Tongue (tissue), 2 donors: ENCODE results near the gene BACH2. TPM values are rescaled to one million over a fixed set of nuclear protein-coding genes. Genes with fewer than 3 reads are reported as not detected.
"Not testable (repeated sequence)": the region's sequence is repeated elsewhere in the genome, so short reads cannot be mapped to it uniquely, and the experiment has no call there.

Experiments
- DNase-seq: peaks from one replicate; pipeline ENCODE4 v3.0.0-alpha.2; 2015
- total RNA-seq: library from RNA; depleted of rRNA; stranded (reverse); fragments of >200 nt; gene quantifications from one replicate; pipeline ENCODE4 v1.2.3, GENCODE V29; 2014

The BACH2 gene
- total RNA-seq, 1 donor from 2014 or later = 8.3 TPM

DNA sequence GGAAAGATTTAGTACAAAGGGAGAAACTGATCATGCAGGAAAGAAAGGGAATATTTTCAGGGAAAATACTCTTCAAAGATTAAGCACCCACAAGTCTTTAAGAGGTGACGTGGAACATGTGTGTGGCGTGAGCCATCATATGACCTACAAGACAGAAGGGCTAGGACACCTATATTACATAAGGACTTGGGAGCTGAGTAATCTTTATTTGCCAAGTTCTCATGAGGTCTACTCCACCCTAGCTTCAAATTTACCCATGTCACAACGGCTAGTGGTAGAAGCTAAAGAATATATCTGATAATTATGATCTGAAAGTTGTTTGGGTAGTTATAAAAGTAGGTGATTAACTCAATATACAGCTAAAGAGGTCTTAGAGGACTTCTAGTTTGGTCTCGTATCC lies 234.6 kb downstream of the BACH2 start:
- no peak for DNase-seq

DNA sequence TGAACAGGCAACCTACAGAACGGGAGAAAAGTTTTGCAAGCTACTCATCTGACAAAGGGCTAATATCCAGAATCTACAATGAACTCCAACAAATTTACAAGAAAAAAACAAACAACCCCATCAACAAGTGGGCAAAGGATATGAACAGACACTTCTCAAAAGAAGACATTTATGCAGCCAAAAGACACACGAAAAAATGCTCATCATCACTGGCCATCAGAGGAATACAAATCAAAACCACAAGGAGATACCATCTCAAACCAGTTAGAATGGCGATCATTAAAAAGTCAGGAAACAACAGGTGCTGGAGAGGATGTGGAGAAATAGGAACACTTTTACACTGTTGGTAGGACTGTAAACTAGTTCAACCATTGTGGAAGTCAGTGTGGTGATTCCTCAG lies 237.5 kb downstream of the BACH2 start:
- DNase-seq = not testable (repeated sequence)

DNA sequence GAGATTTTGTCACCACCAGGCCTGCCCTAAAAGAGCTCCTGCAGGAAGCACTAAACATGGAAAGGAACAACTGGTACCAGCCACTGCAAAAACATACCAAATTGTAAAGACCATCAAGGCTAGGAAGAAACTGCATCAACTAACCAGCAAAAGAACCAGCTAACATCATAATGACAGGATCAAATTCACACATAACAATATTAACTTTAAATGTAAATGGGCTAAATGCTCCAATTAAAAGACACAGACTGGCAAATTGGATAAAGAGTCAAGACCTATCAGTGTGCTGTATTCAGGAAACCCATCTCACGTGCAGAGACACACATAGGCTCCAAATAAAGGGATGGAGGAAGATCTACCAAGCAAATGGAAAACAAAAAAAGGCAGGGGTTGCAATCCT lies 240.7 kb downstream of the BACH2 start:
- DNase-seq = not testable (repeated sequence)

DNA sequence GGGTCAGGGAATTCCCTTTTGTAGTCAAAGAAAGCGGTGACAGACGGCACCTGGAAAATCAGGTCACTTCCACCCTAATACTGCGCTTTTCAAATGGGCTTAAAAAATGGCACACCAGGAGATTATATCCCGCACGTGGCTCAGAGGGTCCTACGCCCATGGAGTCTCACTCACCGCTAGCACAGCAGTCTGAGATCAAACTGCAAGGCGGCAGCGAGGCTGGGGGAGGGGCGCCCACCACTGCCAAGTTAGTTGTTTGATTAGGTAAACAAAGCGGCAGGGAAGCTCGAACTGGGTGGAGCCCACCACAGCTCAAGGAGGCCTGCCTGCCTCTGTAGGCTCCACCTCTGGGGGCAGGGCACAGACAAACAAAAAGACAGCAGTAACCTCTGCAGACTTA lies 242.4 kb downstream of the BACH2 start:
- DNase-seq = not testable (repeated sequence)

DNA sequence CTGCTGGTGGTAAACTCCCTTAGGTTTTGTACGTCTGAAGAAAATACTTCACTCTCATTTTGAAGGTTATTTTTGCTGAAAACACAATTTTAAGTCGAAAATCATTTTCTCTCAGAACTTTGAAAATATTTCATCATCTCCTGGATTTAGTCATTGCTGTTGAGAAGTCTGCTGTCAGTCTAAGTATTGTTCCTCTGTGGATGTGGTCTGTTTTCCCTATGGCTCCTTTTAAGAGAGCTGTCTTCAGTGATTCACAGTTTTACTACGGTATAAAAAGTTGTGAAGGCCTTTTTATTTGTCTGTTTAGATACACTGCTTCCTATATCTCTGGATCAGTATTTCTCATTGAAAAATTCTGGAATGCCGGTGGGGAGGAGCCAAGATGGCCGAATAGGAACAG lies 243.0 kb downstream of the BACH2 start:
- no peak for DNase-seq

DNA sequence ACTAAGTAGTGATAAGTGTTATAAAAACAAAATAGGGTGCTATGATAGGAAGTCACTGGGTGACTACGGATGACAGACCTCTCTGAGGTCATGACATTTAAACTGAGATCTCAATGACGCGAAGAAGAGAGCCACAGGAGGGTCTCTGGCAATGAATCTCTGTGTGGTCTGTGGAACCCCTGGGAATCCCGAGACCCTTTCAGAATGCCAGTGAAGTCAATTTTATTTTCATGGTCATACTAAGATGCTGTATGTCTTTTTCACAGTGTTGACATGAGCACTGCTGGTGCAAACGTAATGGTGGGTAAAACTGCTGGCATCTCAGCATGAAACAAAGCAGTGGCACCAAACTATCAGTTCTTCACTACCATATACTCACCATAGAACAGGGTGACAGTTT lies 247.3 kb downstream of the BACH2 start:
- DNase-seq = no peak

DNA sequence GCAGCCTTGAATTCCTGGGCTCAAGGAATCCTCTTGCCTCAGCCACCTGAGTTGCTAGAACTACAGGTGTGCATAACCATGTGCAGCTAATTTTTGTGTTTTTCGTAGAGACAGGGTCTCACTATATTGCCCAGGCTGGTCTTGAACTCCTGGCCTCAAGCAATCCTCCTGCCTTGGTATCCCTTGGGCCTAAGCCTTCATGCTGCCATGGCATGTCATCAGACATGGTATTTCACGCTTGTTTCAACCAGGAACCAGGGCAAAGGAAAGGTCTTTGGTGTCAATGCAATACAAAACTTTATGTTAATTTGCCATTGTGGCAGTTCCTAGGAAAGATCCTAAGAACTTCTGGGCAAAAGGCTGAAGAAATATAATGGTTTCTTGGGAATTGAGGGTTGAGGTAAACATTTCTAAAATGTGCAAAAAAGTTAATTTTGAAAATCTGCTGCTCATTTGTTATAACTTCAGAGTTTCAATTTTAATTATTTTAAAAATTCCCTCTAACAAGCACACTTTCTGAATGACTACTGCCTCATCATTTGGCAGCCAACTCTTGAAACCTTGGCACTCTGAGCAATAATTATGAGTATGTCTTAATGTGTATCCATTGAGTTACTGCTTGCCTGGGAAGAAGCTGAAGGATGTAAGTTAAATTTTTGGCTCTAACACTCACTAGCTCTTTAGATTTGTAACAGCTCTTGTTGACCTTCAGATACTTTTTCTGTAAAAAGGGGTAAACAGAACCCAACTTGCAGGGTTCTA lies 248.3 kb downstream of the BACH2 start:
- no peak for DNase-seq

DNA sequence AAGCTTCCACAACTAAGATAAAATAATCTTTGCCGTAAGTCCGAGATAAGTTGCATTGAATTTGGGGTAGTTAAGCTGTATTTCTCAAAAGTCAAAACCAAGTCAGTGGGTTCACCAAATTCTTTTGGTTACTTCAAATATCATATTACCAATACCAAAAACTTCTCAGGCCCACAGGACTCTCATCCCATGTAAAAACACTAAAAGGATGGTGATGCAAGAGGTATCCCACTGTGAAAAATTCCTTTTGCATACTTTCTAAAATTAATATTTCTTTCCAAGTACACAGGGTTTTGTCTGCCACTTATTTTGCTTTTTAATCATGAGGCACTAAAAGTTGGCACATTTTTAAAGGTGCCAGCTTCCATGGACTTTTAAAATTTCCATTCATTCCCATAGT lies 251.1 kb downstream of the BACH2 start:
- no peak for DNase-seq

DNA sequence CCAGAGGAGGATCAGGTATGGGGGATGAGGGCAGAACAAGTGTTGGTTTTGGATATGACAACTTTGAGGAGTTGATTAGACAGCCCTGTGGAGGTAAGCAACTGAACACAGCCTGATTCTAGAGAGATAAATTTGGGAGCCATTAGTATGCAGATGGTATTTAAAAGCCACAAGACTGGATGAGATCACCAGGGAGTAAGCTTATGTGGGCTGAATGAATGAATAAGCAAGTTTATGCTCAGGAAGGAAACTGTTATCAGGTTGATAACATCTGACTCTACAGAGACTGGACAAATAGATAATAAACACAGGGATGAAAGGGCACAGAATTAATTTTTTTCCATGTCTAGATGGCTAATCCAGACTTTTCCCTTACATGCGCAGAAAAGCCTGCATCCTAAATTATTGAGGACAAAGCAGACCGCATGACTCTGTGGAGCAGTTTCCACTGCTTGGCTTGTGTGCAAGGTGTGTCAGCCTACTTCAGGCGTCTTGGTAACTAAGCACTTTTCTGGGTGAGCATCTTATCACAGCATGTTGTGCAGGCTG lies 251.7 kb downstream of the BACH2 start:
- DNase-seq = no peak

DNA sequence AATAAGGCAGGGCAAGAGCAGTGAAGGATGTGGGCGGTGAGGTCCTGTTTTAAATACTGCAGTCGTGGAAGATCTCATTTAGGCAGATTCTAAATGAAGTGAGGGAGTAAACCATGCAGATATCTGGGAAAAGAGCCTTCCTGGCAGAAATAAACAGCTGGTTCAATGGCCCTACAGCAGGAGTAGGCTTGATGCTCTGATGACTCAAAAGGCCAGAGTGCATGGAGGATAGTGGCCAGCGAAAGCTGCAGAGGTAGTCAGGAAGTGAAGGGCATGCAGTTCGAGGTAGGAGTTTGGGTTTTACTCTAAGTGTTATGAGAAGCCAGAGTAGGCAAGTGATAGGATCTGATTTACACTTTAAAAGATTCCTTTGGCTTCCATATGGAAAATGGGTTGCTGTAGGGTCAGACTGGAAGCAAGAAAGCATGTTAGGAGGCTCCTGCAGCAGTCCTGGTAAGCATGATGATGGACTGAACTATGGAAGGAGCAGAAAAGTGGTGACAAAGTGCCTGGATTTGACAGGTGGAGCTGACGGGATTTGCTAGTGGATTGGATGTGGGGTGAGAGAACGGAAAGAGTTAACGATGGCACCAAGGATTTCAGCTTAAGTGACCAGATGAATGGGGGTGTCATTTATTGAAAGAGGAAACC lies 252.3 kb downstream of the BACH2 start:
- no peak for DNase-seq

DNA sequence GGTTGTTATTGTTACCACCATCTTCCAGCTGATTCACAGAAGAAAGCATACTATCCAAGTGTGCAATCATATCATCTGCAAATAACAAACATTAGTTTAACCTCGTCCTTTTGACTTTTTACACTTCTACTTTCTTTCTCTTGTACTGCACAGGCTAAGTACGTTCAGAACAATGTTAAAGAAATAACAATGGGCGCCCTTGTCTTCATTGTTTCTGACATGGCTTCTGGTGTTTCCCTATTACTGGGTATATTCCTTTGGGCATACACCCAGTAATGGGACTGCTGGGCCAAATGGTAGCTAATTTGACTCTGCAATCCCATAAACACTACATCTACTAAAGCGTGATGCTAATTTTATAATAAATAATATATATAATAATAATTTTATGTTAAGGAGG lies 255.7 kb downstream of the BACH2 start:
- DNase-seq = no peak

DNA sequence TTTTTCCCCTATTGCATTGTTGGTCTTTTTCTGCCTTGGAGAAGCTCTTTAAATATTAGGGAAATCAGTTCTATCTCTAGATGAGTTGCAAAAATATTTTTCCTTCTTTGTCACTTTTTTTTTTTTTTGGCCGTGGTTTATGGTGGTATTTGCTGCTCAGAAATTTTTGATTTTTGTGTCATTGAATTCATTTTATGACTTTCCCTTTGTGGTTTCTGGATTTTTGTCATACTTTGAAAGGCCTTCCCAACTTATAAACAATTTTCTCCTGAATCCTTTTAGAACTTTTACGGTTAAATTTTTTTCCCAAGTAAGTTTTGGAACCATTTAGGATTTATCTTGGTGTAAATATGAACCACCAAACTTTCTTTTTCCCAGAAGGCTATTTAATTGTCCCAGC lies 256.7 kb downstream of the BACH2 start:
- no peak for DNase-seq

DNA sequence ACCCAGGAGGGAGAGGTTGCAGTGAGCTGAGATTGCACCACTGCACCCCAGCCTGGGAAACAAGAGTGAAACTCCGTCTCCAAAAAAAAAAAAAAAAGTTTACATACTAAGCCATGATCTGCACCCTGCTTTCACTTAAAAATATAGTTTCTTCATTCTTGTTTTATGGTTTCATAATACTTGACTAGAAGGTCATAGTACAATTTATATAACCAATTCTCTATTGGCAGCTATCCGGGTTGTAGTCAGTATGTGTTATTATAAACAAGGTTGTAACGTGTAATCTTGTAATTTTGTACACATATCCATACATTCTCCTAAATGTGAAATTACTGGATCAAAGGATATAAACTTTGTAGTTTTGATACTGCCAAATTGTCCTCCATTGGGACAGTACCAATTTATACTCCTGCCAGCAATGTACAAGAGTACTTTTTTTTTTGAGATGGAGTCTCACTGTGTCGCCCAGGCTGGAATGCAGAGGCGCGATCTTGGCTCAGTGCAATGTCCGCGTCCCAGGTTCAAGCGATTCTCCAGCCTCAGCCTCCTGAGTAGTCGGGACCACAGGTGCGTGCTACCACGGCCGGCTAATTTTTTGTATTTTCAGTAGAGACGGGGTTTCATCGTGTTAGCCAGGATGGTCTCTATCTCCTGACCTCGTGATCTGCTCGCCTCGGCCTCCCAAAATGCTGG lies 257.5 kb downstream of the BACH2 start:
- no peak for DNase-seq

DNA sequence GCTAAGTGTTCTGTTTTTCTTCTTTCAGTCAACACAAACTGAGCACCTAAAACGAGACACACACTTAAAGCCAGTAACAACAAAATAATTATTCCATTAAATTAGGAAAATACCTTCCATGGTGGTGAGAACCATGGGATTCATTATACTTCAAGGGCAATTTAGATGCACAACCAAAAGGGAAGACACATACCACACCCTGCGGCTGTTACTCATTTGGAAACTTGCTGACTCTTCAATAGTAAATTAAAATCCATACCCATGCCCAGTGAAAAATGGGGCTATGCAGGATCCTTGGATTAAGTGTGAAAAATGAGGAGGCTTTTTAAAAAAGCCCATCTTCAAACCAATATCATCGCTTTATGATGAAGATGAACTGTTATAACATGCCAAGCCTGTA lies 259.7 kb downstream of the BACH2 start:
- DNase-seq = no peak

DNA sequence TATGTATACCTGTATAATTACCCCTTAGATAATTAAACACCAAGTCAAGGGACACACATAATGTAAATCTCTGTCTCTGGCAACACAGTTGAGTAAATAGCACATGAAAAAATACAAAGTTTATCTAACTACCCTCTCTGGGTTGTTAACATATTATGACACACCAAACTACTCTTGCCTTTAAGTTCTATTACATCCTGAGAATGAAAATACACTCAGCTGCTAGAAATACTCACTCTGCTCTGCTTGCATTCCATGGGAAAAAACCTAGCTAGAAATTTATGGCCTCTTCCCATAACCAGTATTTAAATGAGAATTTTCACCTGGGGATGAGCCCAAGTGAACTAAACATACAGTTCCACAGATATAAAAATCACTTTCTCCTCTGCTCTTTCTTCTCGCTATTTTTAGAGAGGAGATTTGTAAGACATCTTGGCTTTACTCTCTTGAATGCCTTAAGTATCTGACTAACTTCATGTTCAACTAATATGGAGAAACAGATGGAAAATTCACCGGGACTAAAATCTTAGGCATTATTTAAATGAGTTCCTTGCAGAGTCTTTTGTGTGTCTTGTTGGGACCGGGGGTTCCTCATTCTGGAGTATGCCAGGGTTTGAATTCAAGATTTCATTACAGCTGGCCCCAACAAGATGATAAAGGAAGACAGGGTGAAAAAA lies 261.5 kb downstream of the BACH2 start:
- no peak for DNase-seq

DNA sequence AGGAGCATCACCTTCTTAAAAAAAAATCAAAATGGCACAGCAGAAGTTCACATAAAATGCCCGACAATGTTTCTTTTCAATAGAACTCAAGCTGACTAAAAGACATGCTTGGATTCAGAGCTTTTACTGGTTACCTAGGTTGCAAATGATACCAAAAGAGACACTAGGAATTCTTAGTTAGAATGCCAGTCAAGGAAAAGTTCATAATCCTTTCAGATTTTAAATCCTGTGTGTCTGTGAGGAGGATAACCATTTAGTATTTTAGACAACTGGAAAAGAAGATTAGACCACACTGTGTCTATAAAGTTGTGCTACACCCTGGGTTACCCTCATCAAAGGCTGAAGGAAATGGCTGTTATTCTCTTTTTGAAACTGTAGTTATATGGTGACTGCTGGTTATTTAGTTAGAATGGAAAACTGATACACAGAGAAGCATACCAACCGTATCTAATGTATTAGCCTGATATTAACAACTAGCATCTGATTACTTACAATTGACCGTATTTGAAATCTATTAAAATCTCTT lies 262.8 kb downstream of the BACH2 start:
- no peak for DNase-seq

DNA sequence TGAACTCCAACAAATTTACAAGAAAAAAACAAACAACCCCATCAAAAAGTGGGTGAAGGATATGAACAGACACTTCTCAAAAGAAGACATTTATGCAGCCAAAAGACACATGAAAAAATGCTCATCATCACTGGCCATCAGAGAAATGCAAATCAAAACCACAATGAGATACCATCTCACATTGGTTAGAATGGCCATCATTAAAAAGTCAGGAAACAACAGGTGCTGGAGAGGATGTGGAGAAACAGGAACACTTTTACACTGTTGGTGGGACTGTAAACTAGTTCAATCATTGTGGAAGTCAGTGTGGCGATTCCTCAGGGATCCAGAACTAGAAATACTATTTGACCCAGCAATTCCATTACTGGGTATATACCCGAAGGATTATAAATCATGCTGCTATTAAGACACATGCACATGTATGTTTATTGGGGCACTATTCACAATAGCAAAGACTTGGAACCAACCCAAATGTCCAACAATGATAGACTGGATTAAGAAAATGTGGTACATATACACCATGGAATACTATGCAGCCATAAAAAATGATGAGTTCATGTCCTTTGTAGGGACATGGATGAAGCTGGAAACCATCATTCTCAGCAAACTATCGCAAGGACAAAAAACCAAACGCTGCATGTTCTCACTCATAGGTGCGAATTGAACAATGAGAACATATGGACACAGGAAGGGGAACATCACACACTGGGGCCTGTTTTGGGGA lies 264.0 kb downstream of the BACH2 start:
- DNase-seq = not testable (repeated sequence)

DNA sequence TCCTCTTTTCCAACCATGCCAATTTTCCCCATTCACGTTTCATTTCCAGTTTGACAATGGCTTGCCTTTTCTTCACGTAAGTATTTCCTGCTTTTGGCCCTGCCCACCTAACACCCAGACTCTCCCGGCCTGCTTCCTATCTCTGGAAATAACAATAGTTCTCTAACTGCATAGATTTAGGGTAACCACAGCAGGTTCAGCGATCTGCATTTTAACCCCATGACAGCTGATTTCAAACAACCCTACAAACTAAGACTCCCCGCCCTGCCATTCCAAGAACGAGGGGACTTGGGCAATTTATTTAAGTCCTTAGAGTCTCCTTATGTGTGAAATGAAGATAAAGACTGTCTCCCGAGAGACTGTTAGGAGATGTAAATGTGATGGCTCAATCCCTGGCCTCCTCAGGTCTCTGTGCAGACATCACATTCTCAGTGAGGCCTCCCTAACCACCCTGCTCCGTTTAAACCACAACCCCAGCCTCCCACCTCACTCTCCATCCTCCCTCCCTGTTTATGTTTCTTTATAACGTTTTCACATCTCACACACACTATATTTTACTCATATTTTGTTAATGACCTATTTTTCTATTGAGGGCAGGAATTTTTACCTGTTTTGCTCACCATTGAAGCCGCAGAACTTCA lies 267.5 kb downstream of the BACH2 start:
- no peak for DNase-seq

DNA sequence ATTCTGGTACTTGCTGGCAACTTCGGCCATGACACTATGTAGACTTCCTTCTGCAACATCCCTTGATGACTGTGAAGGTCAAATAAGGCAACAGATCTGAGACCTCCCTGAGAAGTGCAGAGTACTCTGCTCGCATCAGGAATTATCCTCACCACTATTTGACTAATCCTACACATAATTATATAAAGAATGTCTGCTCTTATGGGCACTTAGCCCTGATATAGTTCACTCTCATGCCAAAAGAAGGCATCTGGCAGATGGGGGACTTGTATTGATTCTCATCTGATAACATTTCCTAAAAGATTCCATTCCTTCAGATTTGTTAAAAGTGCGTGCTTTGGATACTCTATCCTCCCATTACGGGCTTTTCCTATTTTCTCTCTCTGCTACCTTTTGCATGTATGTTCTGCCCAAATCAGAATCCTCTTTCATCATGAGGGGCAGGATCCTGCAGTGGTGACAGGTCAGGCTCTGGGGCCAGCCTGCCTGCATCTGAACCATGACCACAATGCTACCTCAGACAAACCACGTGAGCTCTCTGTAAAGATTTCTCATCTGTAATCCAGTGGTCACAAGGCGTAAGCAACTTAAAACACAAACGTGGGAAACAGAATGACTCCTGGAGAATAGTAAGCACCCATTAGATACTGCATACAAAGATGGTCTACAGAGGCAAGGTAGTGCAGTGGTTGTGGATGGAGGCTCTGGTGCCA lies 268.4 kb downstream of the BACH2 start:
- no peak for DNase-seq

DNA sequence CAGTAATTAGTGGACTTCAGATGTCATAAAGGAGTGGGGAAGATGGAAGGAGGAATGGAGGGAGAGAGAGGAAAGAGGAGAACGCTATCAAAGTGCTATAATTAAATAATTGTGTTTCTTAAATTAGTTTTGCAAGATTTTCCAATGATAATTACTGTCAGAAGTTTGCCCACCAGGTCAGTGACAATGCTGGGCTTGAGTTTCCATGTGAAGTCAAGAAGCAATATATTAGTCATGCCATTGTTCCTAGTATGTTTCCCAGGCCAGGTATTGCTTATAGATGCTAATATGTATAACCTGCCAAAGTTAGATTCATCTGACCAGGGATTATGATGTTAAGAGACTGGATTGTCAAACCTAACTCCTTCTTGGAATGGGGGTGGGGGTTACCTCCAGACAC lies 270.4 kb downstream of the BACH2 start:
- no peak for DNase-seq
